SK-N-SH treated with all-trans-retinoic acid at 6 μM for 48 hours (cell line): ENCODE measurements around the gene ZNF76.

ENCODE experiments used
- ATAC-seq: fragments of 200-7000 bp; cut with Tn5 transposase; 3 replicates; pipeline ENCODE4 v1.9.1; 2020; ENCODE audit warnings: mild to moderate bottlenecking, moderate library complexity
- ARNTL ChIP-seq: fragments of 450-650 bp; formaldehyde crosslinking; IDR thresholded peaks from 2 replicates; pipeline ENCODE4 v1.5.0; 2020; ENCODE audit warnings: low read depth, mild to moderate bottlenecking, moderate library complexity, borderline replicate concordance
- BACH2 ChIP-seq: fragments of 250-450 bp; sonication (Bioruptor Pico); IDR thresholded peaks from 2 replicates; pipeline ENCODE4 v1.9.0; 2021; ENCODE audit warnings: mild to moderate bottlenecking, borderline replicate concordance
- CSDC2 ChIP-seq: fragments of 250-450 bp; sonication (Bioruptor Pico); IDR thresholded peaks from 2 replicates; pipeline ENCODE4 v1.5.0; 2020; ENCODE audit warnings: mild to moderate bottlenecking, moderate library complexity
- ESRRG ChIP-seq: fragments of 250-450 bp; sonication (Bioruptor Pico); IDR thresholded peaks from 2 replicates; pipeline ENCODE4 v1.6.1; 2021; ENCODE audit warnings: mild to moderate bottlenecking
- GLIS3 ChIP-seq: fragments of 250-450 bp; sonication (Bioruptor Pico); IDR thresholded peaks from 2 replicates; pipeline ENCODE4 v1.5.0; 2020; ENCODE audit warnings: mild to moderate bottlenecking, moderate library complexity
- ISL1 ChIP-seq: fragments of 250-450 bp; sonication (Bioruptor Pico); IDR thresholded peaks from 2 replicates; pipeline ENCODE4 v2.1.2; 2022; ENCODE audit warnings: mild to moderate bottlenecking, moderate library complexity
- OSR1 ChIP-seq: fragments of 250-450 bp; sonication (Bioruptor Pico); IDR thresholded peaks from 2 replicates; pipeline ENCODE4 v1.8.0; 2022; ENCODE audit warnings: moderate library complexity, mild to moderate bottlenecking, inconsistent platforms
- PPARA ChIP-seq: fragments of 250-450 bp; sonication (Bioruptor Pico); IDR thresholded peaks from 2 replicates; pipeline ENCODE4 v1.5.0; 2020; ENCODE audit warnings: mild to moderate bottlenecking, borderline replicate concordance
- RARB ChIP-seq: fragments of 250-450 bp; sonication (Bioruptor Pico); IDR thresholded peaks from 2 replicates; pipeline ENCODE4 v1.8.0; 2021; ENCODE audit warnings: mild to moderate bottlenecking, moderate library complexity
- SNAI2 ChIP-seq: fragments of 250-450 bp; sonication (Bioruptor Pico); IDR thresholded peaks from 2 replicates; pipeline ENCODE4 v1.5.0; 2020; ENCODE audit warnings: mild to moderate bottlenecking, moderate library complexity
- TCF4 ChIP-seq: fragments of 250-450 bp; sonication (Bioruptor Pico); IDR thresholded peaks from 2 replicates; pipeline ENCODE4 v1.8.0; 2021; ENCODE audit warnings: mild to moderate bottlenecking, moderate library complexity, borderline replicate concordance
- ZC3H10 ChIP-seq: fragments of 250-450 bp; sonication (Bioruptor Pico); IDR thresholded peaks from 2 replicates; pipeline ENCODE4 v1.5.1; 2021; ENCODE audit warnings: mild to moderate bottlenecking, moderate library complexity
- ZFP3 ChIP-seq: fragments of 250-450 bp; sonication (Bioruptor Pico); IDR thresholded peaks from 2 replicates; pipeline ENCODE4 v1.5.0; 2020; ENCODE audit warnings: mild to moderate bottlenecking, moderate library complexity
- ZFP30 ChIP-seq: fragments of 450-650 bp; formaldehyde crosslinking; IDR thresholded peaks from 2 replicates; pipeline ENCODE4 v1.5.0; 2022; ENCODE audit warnings: mild to moderate bottlenecking, moderate library complexity
- ZNF70 ChIP-seq: fragments of 450-650 bp; formaldehyde crosslinking; IDR thresholded peaks from 2 replicates; pipeline ENCODE4 v1.5.0; 2020; ENCODE audit warnings: mild to moderate bottlenecking, moderate library complexity
- TF ChIP-seq, protein P1 (sequence below): fragments of 250-450 bp; sonication (Bioruptor Pico); IDR thresholded peaks from 2 replicates; pipeline ENCODE4 v1.8.0; 2021; ENCODE audit warnings: low read depth, mild to moderate bottlenecking, moderate library complexity, borderline replicate concordance
- TF ChIP-seq, protein P2 (sequence below): fragments of 250-450 bp; sonication (Bioruptor Pico); IDR thresholded peaks from 2 replicates; pipeline ENCODE4 v1.5.1; 2021; ENCODE audit warnings: mild to moderate bottlenecking, moderate library complexity
- TF ChIP-seq, protein P3 (sequence below): fragments of 250-450 bp; sonication (Bioruptor Pico); IDR thresholded peaks from 2 replicates; pipeline ENCODE4 v1.8.0; 2020; ENCODE audit warnings: mild to moderate bottlenecking, moderate library complexity, borderline replicate concordance

ZNF76 gene

DNA sequence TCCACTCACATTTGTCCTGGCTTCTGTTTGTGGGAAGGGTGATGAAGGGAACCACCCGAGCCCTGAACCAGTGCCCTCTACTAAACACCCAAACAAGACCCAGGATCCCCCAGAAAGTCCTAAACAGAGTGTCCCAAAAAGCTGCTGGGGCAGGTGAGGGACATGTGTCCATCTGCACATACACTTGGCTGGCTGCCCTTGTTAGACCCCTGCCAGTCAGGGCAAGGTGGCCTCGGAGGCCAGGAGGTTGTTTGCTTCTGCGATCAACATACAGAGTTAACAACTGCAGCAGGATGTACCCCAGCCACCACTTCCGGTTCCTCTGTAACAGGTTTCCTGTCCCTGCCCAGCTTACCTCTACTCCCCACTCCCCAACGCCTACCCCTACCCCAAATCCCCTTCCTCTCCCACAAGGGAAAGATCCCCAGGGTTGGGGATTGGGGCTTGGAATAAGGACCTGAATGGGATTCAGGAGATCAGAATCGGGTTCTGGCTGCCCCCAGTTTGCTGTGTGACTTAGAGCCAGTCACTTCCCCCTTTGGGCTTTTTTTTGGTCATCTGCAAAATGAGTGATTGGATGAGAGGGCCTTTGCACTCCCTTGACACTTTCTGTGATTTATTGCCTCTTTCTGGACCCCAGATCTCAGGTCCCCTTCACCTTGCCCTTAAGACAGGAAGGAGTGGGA, 52.0 kb downstream of the ZNF76 start:
- ATAC-seq = no peak

DNA sequence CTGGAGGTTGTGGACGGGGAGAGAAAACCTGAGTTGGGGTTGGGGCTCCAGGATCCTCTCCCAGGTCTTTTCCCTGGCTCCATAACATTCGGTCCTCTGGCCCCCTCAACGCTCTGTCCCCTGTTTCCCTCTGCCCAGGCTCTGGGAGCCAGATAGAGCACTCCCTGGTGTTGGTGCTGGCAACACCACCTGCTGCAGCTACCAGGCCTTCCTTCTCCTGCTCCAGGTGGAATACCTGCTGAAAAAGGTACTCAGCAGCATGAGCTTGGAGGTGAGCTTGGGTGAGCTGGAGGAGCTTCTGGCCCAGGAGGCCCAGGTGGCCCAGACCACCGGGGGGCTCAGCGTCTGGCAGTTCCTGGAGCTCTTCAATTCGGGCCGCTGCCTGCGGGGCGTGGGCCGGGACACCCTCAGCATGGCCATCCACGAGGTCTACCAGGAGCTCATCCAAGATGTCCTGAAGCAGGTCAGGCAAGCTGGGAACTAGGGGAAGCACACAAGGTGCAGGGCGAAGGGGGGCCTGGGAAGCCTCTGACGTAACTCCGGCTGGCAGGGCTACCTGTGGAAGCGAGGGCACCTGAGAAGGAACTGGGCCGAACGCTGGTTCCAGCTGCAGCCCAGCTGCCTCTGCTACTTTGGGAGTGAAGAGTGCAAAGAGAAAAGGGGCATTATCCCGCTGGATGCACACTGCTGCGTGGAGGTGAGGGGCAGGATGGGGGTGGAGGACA, 52.7 kb downstream of the ZNF76 start:
- no peak for ATAC-seq

More for the DNA sequence above, 52.0 kb downstream of the ZNF76 start:
- TF ChIP-seq, protein P1, sequence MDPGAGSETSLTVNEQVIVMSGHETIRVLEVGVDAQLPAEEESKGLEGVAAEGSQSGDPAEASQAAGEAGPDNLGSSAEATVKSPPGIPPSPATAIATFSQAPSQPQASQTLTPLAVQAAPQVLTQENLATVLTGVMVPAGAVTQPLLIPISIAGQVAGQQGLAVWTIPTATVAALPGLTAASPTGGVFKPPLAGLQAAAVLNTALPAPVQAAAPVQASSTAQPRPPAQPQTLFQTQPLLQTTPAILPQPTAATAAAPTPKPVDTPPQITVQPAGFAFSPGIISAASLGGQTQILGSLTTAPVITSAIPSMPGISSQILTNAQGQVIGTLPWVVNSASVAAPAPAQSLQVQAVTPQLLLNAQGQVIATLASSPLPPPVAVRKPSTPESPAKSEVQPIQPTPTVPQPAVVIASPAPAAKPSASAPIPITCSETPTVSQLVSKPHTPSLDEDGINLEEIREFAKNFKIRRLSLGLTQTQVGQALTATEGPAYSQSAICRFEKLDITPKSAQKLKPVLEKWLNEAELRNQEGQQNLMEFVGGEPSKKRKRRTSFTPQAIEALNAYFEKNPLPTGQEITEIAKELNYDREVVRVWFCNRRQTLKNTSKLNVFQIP (CRISPR knock-in tag) = no peak
- TF ChIP-seq ARNTL (CRISPR knock-in tag) (no peak), ZC3H10 (CRISPR knock-in tag) (no peak), OSR1 (CRISPR knock-in tag) (no peak), RARB (CRISPR knock-in tag) (no peak), SNAI2 (no peak), TCF4 (CRISPR knock-in tag) (no peak)

DNA sequence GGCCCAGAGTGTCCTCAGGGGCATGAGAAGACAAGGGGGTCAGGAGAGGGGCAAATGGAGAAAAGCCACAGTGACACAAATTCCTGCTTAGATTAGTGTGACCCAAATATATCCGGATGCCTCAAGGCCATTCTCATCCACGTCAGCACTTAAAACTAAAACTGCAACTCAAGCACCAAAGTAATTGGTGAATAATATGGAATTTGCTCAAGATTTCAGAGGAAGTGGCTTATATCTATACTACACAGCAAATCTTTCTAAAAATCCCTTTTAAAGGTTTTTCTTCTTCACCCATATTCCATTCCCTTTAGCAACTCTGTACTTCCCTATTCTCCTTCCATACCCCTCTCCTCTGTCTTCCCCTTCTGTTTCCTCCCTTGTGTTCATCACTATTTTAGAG, 53.3 kb downstream of the ZNF76 start:
- no peak for TF ChIP-seq ISL1 (CRISPR knock-in tag)
- no peak for TF ChIP-seq BACH2 (CRISPR knock-in tag)
- TF ChIP-seq, protein P2, sequence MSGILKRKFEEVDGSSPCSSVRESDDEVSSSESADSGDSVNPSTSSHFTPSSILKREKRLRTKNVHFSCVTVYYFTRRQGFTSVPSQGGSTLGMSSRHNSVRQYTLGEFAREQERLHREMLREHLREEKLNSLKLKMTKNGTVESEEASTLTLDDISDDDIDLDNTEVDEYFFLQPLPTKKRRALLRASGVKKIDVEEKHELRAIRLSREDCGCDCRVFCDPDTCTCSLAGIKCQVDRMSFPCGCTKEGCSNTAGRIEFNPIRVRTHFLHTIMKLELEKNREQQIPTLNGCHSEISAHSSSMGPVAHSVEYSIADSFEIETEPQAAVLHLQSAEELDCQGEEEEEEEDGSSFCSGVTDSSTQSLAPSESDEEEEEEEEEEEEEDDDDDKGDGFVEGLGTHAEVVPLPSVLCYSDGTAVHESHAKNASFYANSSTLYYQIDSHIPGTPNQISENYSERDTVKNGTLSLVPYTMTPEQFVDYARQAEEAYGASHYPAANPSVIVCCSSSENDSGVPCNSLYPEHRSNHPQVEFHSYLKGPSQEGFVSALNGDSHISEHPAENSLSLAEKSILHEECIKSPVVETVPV = no peak
- TF ChIP-seq PPARA = no peak
- no peak for TF ChIP-seq GLIS3 (CRISPR knock-in tag)
- no peak for ATAC-seq

More for the DNA sequence above, 52.7 kb downstream of the ZNF76 start:
- TF ChIP-seq ZFP30 (CRISPR knock-in tag) = no peak
- TF ChIP-seq, protein P1 (CRISPR knock-in tag) = no peak
- TF ChIP-seq, protein P2 = no peak
- no peak for TF ChIP-seq SNAI2
- no peak for TF ChIP-seq BACH2 (CRISPR knock-in tag)
- no peak for TF ChIP-seq OSR1 (CRISPR knock-in tag)
- TF ChIP-seq CSDC2 = no peak
- no peak for TF ChIP-seq ZFP3
- TF ChIP-seq, all 23 proteins: peak for 0

DNA sequence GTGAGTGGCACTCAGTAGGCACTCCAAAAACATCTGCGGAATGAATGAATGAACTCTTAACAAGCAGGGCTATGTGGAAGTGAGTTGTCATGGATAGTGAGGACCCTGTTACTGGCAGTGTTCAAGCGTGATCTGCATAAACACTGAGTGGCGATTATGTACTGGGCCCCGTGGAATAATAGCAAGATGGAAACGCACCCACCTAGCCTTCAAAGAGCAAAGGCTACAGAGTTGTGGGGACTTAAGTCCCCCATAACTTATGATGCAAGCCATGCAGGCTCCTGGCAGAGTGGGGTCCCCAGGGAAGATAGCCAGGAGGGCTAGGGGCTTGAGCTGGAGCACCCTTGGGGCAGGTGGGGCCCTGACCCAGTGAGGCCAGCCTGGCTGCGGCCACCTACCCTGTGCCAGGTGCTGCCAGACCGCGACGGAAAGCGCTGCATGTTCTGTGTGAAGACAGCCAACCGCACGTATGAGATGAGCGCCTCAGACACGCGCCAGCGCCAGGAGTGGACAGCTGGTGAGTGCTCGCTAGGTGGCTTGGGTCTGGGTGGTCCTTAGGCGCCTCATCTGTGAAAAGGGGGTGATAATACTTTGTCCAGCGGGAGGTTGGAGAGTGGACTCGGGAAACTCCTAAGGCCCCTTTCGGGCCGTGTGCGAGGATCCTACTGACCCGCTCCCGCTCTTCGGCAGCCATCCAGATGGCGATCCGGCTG, 58.1 kb downstream of the ZNF76 start:
- ATAC-seq = peak; percentile 67
- TF ChIP-seq, protein P3, sequence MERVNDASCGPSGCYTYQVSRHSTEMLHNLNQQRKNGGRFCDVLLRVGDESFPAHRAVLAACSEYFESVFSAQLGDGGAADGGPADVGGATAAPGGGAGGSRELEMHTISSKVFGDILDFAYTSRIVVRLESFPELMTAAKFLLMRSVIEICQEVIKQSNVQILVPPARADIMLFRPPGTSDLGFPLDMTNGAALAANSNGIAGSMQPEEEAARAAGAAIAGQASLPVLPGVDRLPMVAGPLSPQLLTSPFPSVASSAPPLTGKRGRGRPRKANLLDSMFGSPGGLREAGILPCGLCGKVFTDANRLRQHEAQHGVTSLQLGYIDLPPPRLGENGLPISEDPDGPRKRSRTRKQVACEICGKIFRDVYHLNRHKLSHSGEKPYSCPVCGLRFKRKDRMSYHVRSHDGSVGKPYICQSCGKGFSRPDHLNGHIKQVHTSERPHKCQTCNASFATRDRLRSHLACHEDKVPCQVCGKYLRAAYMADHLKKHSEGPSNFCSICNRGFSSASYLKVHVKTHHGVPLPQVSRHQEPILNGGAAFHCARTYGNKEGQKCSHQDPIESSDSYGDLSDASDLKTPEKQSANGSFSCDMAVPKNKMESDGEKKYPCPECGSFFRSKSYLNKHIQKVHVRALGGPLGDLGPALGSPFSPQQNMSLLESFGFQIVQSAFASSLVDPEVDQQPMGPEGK (CRISPR knock-in tag) = no peak
- TF ChIP-seq ZFP30 (CRISPR knock-in tag) (no peak), BACH2 (CRISPR knock-in tag) (no peak), RARB (CRISPR knock-in tag) (no peak), ESRRG (CRISPR knock-in tag) (no peak), ARNTL (CRISPR knock-in tag) (no peak), ZNF70 (CRISPR knock-in tag) (no peak), ISL1 (CRISPR knock-in tag) (no peak)
- TF ChIP-seq, protein P2 = no peak
- TF ChIP-seq, protein P1 (CRISPR knock-in tag) = no peak
